Large intestine (tissue), 3 donors: ENCODE results near the gene KIAA1328. TPM values are rescaled to one million over a fixed set of nuclear protein-coding genes. Genes with fewer than 3 reads are reported as not detected.

ENCODE experiments used
- DNase-seq, 2 donors: peaks; one replicate each; pipeline versions ENCODE4 v3.0.0 to v3.0.0-alpha.2; 2013
- H3K27ac ChIP-seq: one replicate; pipeline ENCODE4 v1.5.1; 2013; ENCODE audit warnings: low read length
- H3K27me3 ChIP-seq: 2 replicates; pipeline ENCODE4 v1.6.1; 2013; ENCODE audit warnings: low read length; ENCODE audit not compliant: control insufficient read depth, insufficient read depth
- H3K36me3 ChIP-seq: 2 replicates; pipeline ENCODE4 v1.6.1; 2013; ENCODE audit warnings: low read length; ENCODE audit not compliant: control insufficient read depth, insufficient read depth
- H3K4me1 ChIP-seq: one replicate; pipeline ENCODE4 v1.6.1; 2013; ENCODE audit warnings: low read length; ENCODE audit not compliant: control insufficient read depth, insufficient read depth
- H3K4me3 ChIP-seq: one replicate; pipeline ENCODE4 v1.5.1; 2013; ENCODE audit warnings: low read length
- H3K9me3 ChIP-seq: one replicate; pipeline ENCODE4 v1.6.1; 2013; ENCODE audit warnings: mild to moderate bottlenecking, low read depth, low read length, moderate library complexity; ENCODE audit not compliant: control insufficient read depth
- WGBS: methylation state at CpG from one replicate; pipeline ENCODE4 v1.1.5; 2013; ENCODE audit warnings: low lambda C conversion rate; ENCODE audit not compliant: insufficient coverage; 5-methylcytosine and 5-hydroxymethylcytosine counted together
- polyA plus RNA-seq: library from polyadenylated mRNA; unstranded; fragments of 120-200 nt; gene quantifications from one replicate; pipeline ENCODE4 v1.2.1, GENCODE V29; 2013

KIAA1328 gene
- polyA plus RNA-seq, 1 donor = 7.0 TPM

GRCh38 chr18:37230768-37231167 lies 401.8 kb downstream of the KIAA1328 start:
- Histone ChIP-seq H3K4me1 (no peaks in the 10 kb centered on the region), H3K9me3 (no peaks in the 10 kb centered on the region), H3K27ac (no peak overlapping the region), H3K36me3 (no peaks in the 10 kb centered on the region), H3K4me3 (no peak overlapping the region), H3K27me3 (no peaks in the 10 kb centered on the region)
- 100% methylated on average over 1 of the region's 3 CpGs for WGBS
- no peak for DNase-seq

GRCh38 chr18:37231251-37231650 lies 402.3 kb downstream of the KIAA1328 start:
- H3K27ac ChIP-seq = no peak overlapping the region
- no peaks in the 10 kb centered on the region for H3K27me3 ChIP-seq
- 80% methylated on average over 1 of the region's 3 CpGs for WGBS
- H3K4me1 ChIP-seq = no peaks in the 10 kb centered on the region
- no peaks in the 10 kb centered on the region for H3K9me3 ChIP-seq
- no peaks in the 10 kb centered on the region for H3K36me3 ChIP-seq
- no peak overlapping the region for H3K4me3 ChIP-seq
- no peak for DNase-seq

- Histone ChIP-seq H3K4me1 (no peaks in the 10 kb centered on the region), H3K27ac (no peak overlapping the region), H3K27me3 (no peaks in the 10 kb centered on the region), H3K4me3 (no peak overlapping the region), H3K9me3 (no peaks in the 10 kb centered on the region), H3K36me3 (no peaks in the 10 kb centered on the region)
- DNase-seq = no peak
- no CpG with 5 or more reads among the region's 2 CpGs for WGBS
Observed at GRCh38 chr18:37235583-37235982, 406.7 kb downstream of the KIAA1328 start.

GRCh38 chr18:37238282-37239108 lies 409.6 kb downstream of the KIAA1328 start:
- Histone ChIP-seq H3K27ac (no peak overlapping the region), H3K27me3 (no peaks in the 10 kb centered on the region), H3K36me3 (no peaks in the 10 kb centered on the region), H3K9me3 (no peaks in the 10 kb centered on the region), H3K4me1 (no peaks in the 10 kb centered on the region), H3K4me3 (no peak overlapping the region)
- WGBS = 50% methylated on average over 2 of the region's 6 CpGs
- DNase-seq = no peak

GRCh38 chr18:37242091-37242490 lies 413.2 kb downstream of the KIAA1328 start:
- WGBS = no CpG with 5 or more reads among the region's 6 CpGs
- H3K4me3 ChIP-seq = no peak overlapping the region
- DNase-seq = no peak

GRCh38 chr18:37242826-37243560 lies 414.1 kb downstream of the KIAA1328 start:
- DNase-seq = no peak
- 90% methylated on average over 2 of the region's 4 CpGs for WGBS

More at GRCh38 chr18:37242091-37242490, 413.2 kb downstream of the KIAA1328 start:
- H3K4me1 ChIP-seq = no peaks in the 10 kb centered on the region
- H3K36me3 ChIP-seq = peaks cover 2% of the 10 kb centered on the region
- no peak overlapping the region for H3K27ac ChIP-seq
- no peaks in the 10 kb centered on the region for H3K9me3 ChIP-seq
- H3K27me3 ChIP-seq = no peaks in the 10 kb centered on the region

GRCh38 chr18:37243741-37244140 lies 414.8 kb downstream of the KIAA1328 start:
- WGBS = 70% methylated on average over 2 of the region's 36 CpGs
- H3K27ac ChIP-seq = no peak overlapping the region

More at GRCh38 chr18:37242826-37243560, 414.1 kb downstream of the KIAA1328 start:
- Histone ChIP-seq H3K27ac (no peak overlapping the region), H3K36me3 (peaks cover 2% of the 10 kb centered on the region), H3K4me1 (no peaks in the 10 kb centered on the region), H3K9me3 (no peaks in the 10 kb centered on the region), H3K4me3 (no peak overlapping the region), H3K27me3 (no peaks in the 10 kb centered on the region)

GRCh38 chr18:37244618-37245017 lies 415.7 kb downstream of the KIAA1328 start:
- peaks cover 2% of the 10 kb centered on the region for H3K36me3 ChIP-seq
- no peak overlapping the region for H3K27ac ChIP-seq
- DNase-seq = no peak
- no peaks in the 10 kb centered on the region for H3K27me3 ChIP-seq
- H3K4me1 ChIP-seq = peaks cover 3% of the 10 kb centered on the region
- no peaks in the 10 kb centered on the region for H3K9me3 ChIP-seq
- WGBS = 100% methylated on average over 6 of the region's 13 CpGs
- H3K4me3 ChIP-seq = no peak overlapping the region

More at GRCh38 chr18:37243741-37244140, 414.8 kb downstream of the KIAA1328 start:
- DNase-seq = no peak
- H3K4me1 ChIP-seq = no peaks in the 10 kb centered on the region
- peaks cover 2% of the 10 kb centered on the region for H3K36me3 ChIP-seq
- no peak overlapping the region for H3K4me3 ChIP-seq
- H3K27me3 ChIP-seq = no peaks in the 10 kb centered on the region
- H3K9me3 ChIP-seq = no peaks in the 10 kb centered on the region

- WGBS = 84% methylated on average over 5 of the region's 13 CpGs
- Histone ChIP-seq H3K27ac (no peak overlapping the region), H3K4me3 (no peak overlapping the region), H3K36me3 (peaks cover 2% of the 10 kb centered on the region), H3K4me1 (peaks cover 12% of the 10 kb centered on the region), H3K9me3 (no peaks in the 10 kb centered on the region), H3K27me3 (no peaks in the 10 kb centered on the region)
- no peak for DNase-seq
Observed at GRCh38 chr18:37246779-37247340, 417.9 kb downstream of the KIAA1328 start.

- no peak overlapping the region for H3K4me3 ChIP-seq
- H3K36me3 ChIP-seq = peaks cover 2% of the 10 kb centered on the region
- peaks cover 17% of the 10 kb centered on the region for H3K4me1 ChIP-seq
- no peak overlapping the region for H3K27ac ChIP-seq
- WGBS = no CpG with 5 or more reads among the region's 10 CpGs
- DNase-seq = no peak
- no peaks in the 10 kb centered on the region for H3K9me3 ChIP-seq
- no peaks in the 10 kb centered on the region for H3K27me3 ChIP-seq
Observed at GRCh38 chr18:37247497-37248161, 418.7 kb downstream of the KIAA1328 start.
